Stomach smooth muscle (tissue), 2 donors: Measurements from ENCODE around the gene RBAK.
"Not testable (repeated sequence)": the region's sequence is repeated elsewhere in the genome, so short reads cannot be mapped to it uniquely, and the experiment has no call there.

Source experiments
- H3K27ac ChIP-seq: one replicate; pipeline ENCODE4 v1.7.0; 2013; ENCODE audit warnings: mild to moderate bottlenecking, low read length, inconsistent platforms
- H3K27me3 ChIP-seq, 2 donors: one replicate each; pipeline ENCODE4 v1.7.0; 2013; ENCODE audit warnings: low read length in 2 of 2; ENCODE audit not compliant: insufficient read depth in 2 of 2, control insufficient read depth in 1 of 2
- H3K36me3 ChIP-seq, 2 donors: one replicate each; pipeline ENCODE4 v1.7.0; 2013; ENCODE audit warnings: low read length in 2 of 2; ENCODE audit not compliant: control insufficient read depth in 2 of 2, insufficient read depth in 2 of 2
- H3K4me1 ChIP-seq: one replicate; pipeline ENCODE4 v1.7.0; 2013; ENCODE audit warnings: low read length; ENCODE audit not compliant: control insufficient read depth, insufficient read depth
- H3K4me3 ChIP-seq, 2 donors: one replicate each; pipeline ENCODE4 v1.7.0; 2013; ENCODE audit warnings: low read length in 2 of 2
- H3K9ac ChIP-seq, 2 donors: one replicate each; pipeline ENCODE4 v1.7.0; 2013; ENCODE audit warnings: low read length in 2 of 2, mild to moderate bottlenecking in 1 of 2
- H3K9me3 ChIP-seq, 2 donors: one replicate each; pipeline ENCODE4 v1.7.0; 2013; ENCODE audit warnings: low read length in 2 of 2; ENCODE audit not compliant: control insufficient read depth in 2 of 2
- donor health status: healthy.
- donor health status: Pancreatic carcinoma.

Gene RBAK

GRCh38 chr7:5050676-5051075, 5.0 kb downstream of the RBAK start:
- H3K4me3 ChIP-seq: no peak overlapping the region
- H3K9me3 ChIP-seq: peaks cover 0 to 3% of the 10 kb centered on the region in 2 donors
- H3K27me3 ChIP-seq: no peaks in the 10 kb centered on the region
- H3K36me3 ChIP-seq: peaks cover 12 to 17% of the 10 kb centered on the region in 2 donors
- H3K27ac ChIP-seq: no peak overlapping the region
- H3K4me1 ChIP-seq: no peaks in the 10 kb centered on the region
- H3K9ac ChIP-seq: no peak overlapping the region

GRCh38 chr7:5051731-5052130, 6.1 kb downstream of the RBAK start:
- not testable (repeated sequence) for H3K4me3 ChIP-seq, H3K9ac ChIP-seq, H3K27ac ChIP-seq, H3K27me3 ChIP-seq, H3K9me3 ChIP-seq, H3K4me1 ChIP-seq
- peaks cover 15 to 17% of the 10 kb centered on the region in 2 donors for H3K36me3 ChIP-seq

GRCh38 chr7:5053175-5053574, 7.5 kb downstream of the RBAK start:
- no peak overlapping the region for H3K9ac ChIP-seq
- H3K4me3 ChIP-seq: no peak overlapping the region
- H3K9me3 ChIP-seq: peaks cover 0 to 3% of the 10 kb centered on the region in 2 donors
- no peak overlapping the region for H3K27ac ChIP-seq
- H3K4me1 ChIP-seq: no peaks in the 10 kb centered on the region
- H3K27me3 ChIP-seq: no peaks in the 10 kb centered on the region
- H3K36me3 ChIP-seq: peaks cover 23 to 29% of the 10 kb centered on the region in 2 donors

GRCh38 chr7:5063698-5064097, 18.0 kb downstream of the RBAK start:
- peaks cover 36 to 48% of the 10 kb centered on the region in 2 donors for H3K9me3 ChIP-seq

GRCh38 chr7:5064391-5065106, 18.9 kb downstream of the RBAK start:
- no peak overlapping the region for H3K9ac ChIP-seq
- peak overlapping the region in 1 of 2 donors; percentile 42 for H3K4me3 ChIP-seq
- H3K27ac ChIP-seq: no peak overlapping the region
- no peaks in the 10 kb centered on the region for H3K27me3 ChIP-seq
- peaks cover 45 to 48% of the 10 kb centered on the region in 2 donors for H3K36me3 ChIP-seq
- no peaks in the 10 kb centered on the region for H3K4me1 ChIP-seq
- peaks cover 36 to 48% of the 10 kb centered on the region in 2 donors for H3K9me3 ChIP-seq

More at GRCh38 chr7:5063698-5064097, 18.0 kb downstream of the RBAK start:
- peak overlapping the region in 1 of 2 donors; percentile 42 for H3K4me3 ChIP-seq
- no peak overlapping the region for H3K27ac ChIP-seq
- H3K36me3 ChIP-seq: peaks cover 53 to 55% of the 10 kb centered on the region in 2 donors
- H3K27me3 ChIP-seq: no peaks in the 10 kb centered on the region
- H3K9ac ChIP-seq: no peak overlapping the region
- no peaks in the 10 kb centered on the region for H3K4me1 ChIP-seq

- peaks cover 40 to 44% of the 10 kb centered on the region in 2 donors for H3K36me3 ChIP-seq
- H3K4me3 ChIP-seq: peak overlapping the region in 1 of 2 donors; percentile 42
Measured at GRCh38 chr7:5065107-5065407, 19.4 kb downstream of the RBAK start.

GRCh38 chr7:5068521-5068920, 22.9 kb downstream of the RBAK start:
- peaks cover 6 to 7% of the 10 kb centered on the region in 2 donors for H3K27me3 ChIP-seq
- H3K9me3 ChIP-seq: peaks cover 32 to 38% of the 10 kb centered on the region in 2 donors
- peaks cover 15 to 22% of the 10 kb centered on the region in 2 donors for H3K36me3 ChIP-seq
- H3K4me1 ChIP-seq: no peaks in the 10 kb centered on the region
- no peak overlapping the region for H3K9ac ChIP-seq
- no peak overlapping the region for H3K4me3 ChIP-seq
- H3K27ac ChIP-seq: no peak overlapping the region

More at GRCh38 chr7:5065107-5065407, 19.4 kb downstream of the RBAK start:
- no peak overlapping the region for H3K9ac ChIP-seq
- no peaks in the 10 kb centered on the region for H3K4me1 ChIP-seq
- H3K27me3 ChIP-seq: no peaks in the 10 kb centered on the region
- H3K27ac ChIP-seq: no peak overlapping the region
- peaks cover 40 to 48% of the 10 kb centered on the region in 2 donors for H3K9me3 ChIP-seq

GRCh38 chr7:5070206-5070605, 24.5 kb downstream of the RBAK start:
- Histone ChIP-seq H3K9ac (no peak overlapping the region), H3K27ac (no peak overlapping the region), H3K9me3 (peaks cover 17 to 21% of the 10 kb centered on the region in 2 donors), H3K4me1 (no peaks in the 10 kb centered on the region), H3K36me3 (peaks cover 0 to 6% of the 10 kb centered on the region in 2 donors), H3K4me3 (no peak overlapping the region), H3K27me3 (peaks cover 7 to 9% of the 10 kb centered on the region in 2 donors)

GRCh38 chr7:5075187-5075586, 29.5 kb downstream of the RBAK start:
- H3K36me3 ChIP-seq, H3K9ac ChIP-seq, H3K9me3 ChIP-seq, H3K27ac ChIP-seq, H3K4me3 ChIP-seq, H3K4me1 ChIP-seq: not testable (repeated sequence)
- peaks cover 7 to 16% of the 10 kb centered on the region in 2 donors for H3K27me3 ChIP-seq

GRCh38 chr7:5077740-5078139, 32.1 kb downstream of the RBAK start:
- no peak overlapping the region for H3K9ac ChIP-seq

GRCh38 chr7:5082806-5083205, 37.1 kb downstream of the RBAK start:
- H3K36me3 ChIP-seq: no peaks in the 10 kb centered on the region
- no peak overlapping the region for H3K4me3 ChIP-seq
- H3K9me3 ChIP-seq: no peaks in the 10 kb centered on the region
- H3K27ac ChIP-seq: no peak overlapping the region
- H3K4me1 ChIP-seq: peaks cover 3% of the 10 kb centered on the region
- H3K27me3 ChIP-seq: peaks cover 6 to 13% of the 10 kb centered on the region in 2 donors
- H3K9ac ChIP-seq: no peak overlapping the region

More at GRCh38 chr7:5077740-5078139, 32.1 kb downstream of the RBAK start:
- Histone ChIP-seq H3K36me3 (no peaks in the 10 kb centered on the region), H3K27ac (no peak overlapping the region), H3K27me3 (peaks cover 0 to 14% of the 10 kb centered on the region in 2 donors), H3K9me3 (no peaks in the 10 kb centered on the region), H3K4me1 (no peaks in the 10 kb centered on the region), H3K4me3 (no peak overlapping the region)
